DND-41 (cell line): Measurements from ENCODE around the gene ZFYVE28.

Experiments
- ATAC-seq: fragments of 200-7000 bp; cut with Tn5 transposase; 3 replicates; pipeline ENCODE4 v1.9.1; 2021; ENCODE audit warnings: low read depth; ENCODE audit not compliant: insufficient read depth
- DNase-seq: peaks from one replicate; pipeline ENCODE4 v3.0.0-alpha.2; 2020
- H2AFZ ChIP-seq: 2 replicates; pipeline ENCODE4 v1.6.0; 2012; ENCODE audit warnings: low read depth, low read length
- H3K27ac ChIP-seq: 2 replicates; pipeline ENCODE4 v1.5.1; 2012; ENCODE audit warnings: low read length, inconsistent platforms
- H3K27me3 ChIP-seq: fragments of 200-600 bp; sonication (generic); 2 replicates; pipeline ENCODE4 v1.6.0; 2012; ENCODE audit warnings: low read length, mild to moderate bottlenecking, inconsistent platforms; ENCODE audit not compliant: insufficient read depth, poor library complexity
- H3K36me3 ChIP-seq: 2 replicates; pipeline ENCODE4 v1.5.1; 2012; ENCODE audit warnings: low read length, inconsistent platforms; ENCODE audit not compliant: insufficient read depth
- H3K4me1 ChIP-seq: 2 replicates; pipeline ENCODE4 v1.5.1; 2012; ENCODE audit warnings: mild to moderate bottlenecking, low read length; ENCODE audit not compliant: insufficient read depth
- H3K4me2 ChIP-seq: 2 replicates; pipeline ENCODE4 v1.6.0; 2012; ENCODE audit warnings: mild to moderate bottlenecking, moderate library complexity, low read length, inconsistent platforms; ENCODE audit not compliant: insufficient read depth
- H3K4me3 ChIP-seq, 2 experiments: fragments of 200-600 bp in 1 of 2; shearing (Covaris generic) in 1 of 2; 2 replicates each; pipeline ENCODE4 v1.5.1; 2012 to 2016; ENCODE audit warnings: inconsistent platforms in 2 of 2, low read length in 2 of 2, mild to moderate bottlenecking in 2 of 2, low read depth in 1 of 2, moderate library complexity in 1 of 2
- H3K79me2 ChIP-seq: 2 replicates; pipeline ENCODE4 v1.6.0; 2012; ENCODE audit warnings: low read length, inconsistent platforms; ENCODE audit not compliant: insufficient read depth
- H3K9ac ChIP-seq: 2 replicates; pipeline ENCODE4 v1.6.0; 2012; ENCODE audit warnings: low read depth, mild to moderate bottlenecking, inconsistent platforms, low read length, moderate library complexity
- H3K9me3 ChIP-seq: 2 replicates; pipeline ENCODE4 v1.5.1; 2012; ENCODE audit warnings: low read length, moderate library complexity, mild to moderate bottlenecking, inconsistent platforms; ENCODE audit not compliant: insufficient read depth, severe bottlenecking
- H4K20me1 ChIP-seq: 2 replicates; pipeline ENCODE4 v1.6.0; 2012; ENCODE audit warnings: low read length; ENCODE audit not compliant: insufficient read depth
- EZH2 ChIP-seq: IDR thresholded peaks from 3 replicates; pipeline ENCODE4 v1.6.1; 2012; ENCODE audit warnings: borderline replicate concordance, low read depth, mild to moderate bottlenecking, moderate library complexity, low read length, inconsistent platforms; ENCODE audit not compliant: severe bottlenecking
- TF ChIP-seq, protein P1 (sequence below): IDR thresholded peaks from 2 replicates; pipeline ENCODE4 v1.5.1; 2012; ENCODE audit warnings: borderline replicate concordance, low read length, moderate library complexity, mild to moderate bottlenecking; ENCODE audit not compliant: poor library complexity, severe bottlenecking; ENCODE audit errors: extremely low read depth

ZFYVE28 gene

GRCh38 chr4:2408401-2408958 is 10.0 kb downstream of the ZFYVE28 start:
- Histone ChIP-seq H3K4me3 (no peak overlapping the region), H3K9me3 (no peaks in the 10 kb centered on the region), H3K27ac (no peak overlapping the region), H3K4me1 (peaks cover 21% of the 10 kb centered on the region), H2AFZ (no peak overlapping the region), H3K4me2 (no peak overlapping the region), H3K27me3 (peaks cover 16% of the 10 kb centered on the region), H4K20me1 (peaks cover 51% of the 10 kb centered on the region), H3K9ac (no peak overlapping the region), H3K79me2 (no peaks in the 10 kb centered on the region), H3K36me3 (no peaks in the 10 kb centered on the region)
- no peak for ATAC-seq
- TF ChIP-seq EZH2 = no peak
- TF ChIP-seq, protein P1, sequence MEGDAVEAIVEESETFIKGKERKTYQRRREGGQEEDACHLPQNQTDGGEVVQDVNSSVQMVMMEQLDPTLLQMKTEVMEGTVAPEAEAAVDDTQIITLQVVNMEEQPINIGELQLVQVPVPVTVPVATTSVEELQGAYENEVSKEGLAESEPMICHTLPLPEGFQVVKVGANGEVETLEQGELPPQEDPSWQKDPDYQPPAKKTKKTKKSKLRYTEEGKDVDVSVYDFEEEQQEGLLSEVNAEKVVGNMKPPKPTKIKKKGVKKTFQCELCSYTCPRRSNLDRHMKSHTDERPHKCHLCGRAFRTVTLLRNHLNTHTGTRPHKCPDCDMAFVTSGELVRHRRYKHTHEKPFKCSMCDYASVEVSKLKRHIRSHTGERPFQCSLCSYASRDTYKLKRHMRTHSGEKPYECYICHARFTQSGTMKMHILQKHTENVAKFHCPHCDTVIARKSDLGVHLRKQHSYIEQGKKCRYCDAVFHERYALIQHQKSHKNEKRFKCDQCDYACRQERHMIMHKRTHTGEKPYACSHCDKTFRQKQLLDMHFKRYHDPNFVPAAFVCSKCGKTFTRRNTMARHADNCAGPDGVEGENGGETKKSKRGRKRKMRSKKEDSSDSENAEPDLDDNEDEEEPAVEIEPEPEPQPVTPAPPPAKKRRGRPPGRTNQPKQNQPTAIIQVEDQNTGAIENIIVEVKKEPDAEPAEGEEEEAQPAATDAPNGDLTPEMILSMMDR = no peak
- DNase-seq = no peak

DNA sequence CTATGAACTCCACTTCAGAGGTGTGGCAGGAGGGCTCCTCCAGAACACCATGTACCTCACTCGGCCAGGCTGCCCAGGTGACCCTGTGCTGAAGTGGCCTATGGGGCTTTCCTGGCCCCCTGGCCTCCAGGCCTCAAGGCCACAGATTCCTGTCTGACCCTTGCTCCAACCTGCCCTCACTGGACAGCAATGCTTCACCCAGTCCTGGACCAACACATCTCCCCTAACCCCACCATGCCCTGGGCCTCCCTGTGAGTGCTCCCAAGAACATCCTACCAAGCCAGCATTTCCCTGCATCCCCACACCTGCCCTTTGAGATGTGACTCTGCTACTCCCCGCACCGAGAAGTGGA is 10.5 kb downstream of the ZFYVE28 start:
- H3K9ac ChIP-seq = no peak overlapping the region
- H3K27me3 ChIP-seq = peaks cover 21% of the 10 kb centered on the region

DNA sequence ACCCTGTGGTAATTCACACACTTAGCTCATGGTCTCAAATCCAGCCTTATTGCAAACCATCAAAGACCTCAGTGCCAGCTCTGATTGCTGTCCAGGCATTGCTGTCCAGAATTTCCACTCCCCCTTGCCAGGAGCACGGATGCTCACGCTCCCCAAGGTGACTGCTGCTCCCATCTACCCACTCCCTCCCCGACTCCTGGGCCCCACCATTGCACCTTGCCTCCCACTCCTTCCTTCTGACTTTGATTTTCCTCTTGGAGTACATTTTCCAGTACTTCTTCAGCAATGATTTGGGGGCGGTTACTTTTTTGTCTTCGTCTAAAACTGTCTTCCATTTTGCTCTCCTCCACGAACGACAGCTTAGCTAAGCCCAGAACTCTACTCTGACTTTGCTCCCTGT is 11.5 kb downstream of the ZFYVE28 start:
- no peak overlapping the region for H2AFZ ChIP-seq
- H3K27me3 ChIP-seq = peaks cover 31% of the 10 kb centered on the region
- DNase-seq (no peak), ATAC-seq (no peak)
- H3K4me3 ChIP-seq = no peak overlapping the region
- no peaks in the 10 kb centered on the region for H3K79me2 ChIP-seq
- no peak overlapping the region for H3K4me2 ChIP-seq
- H3K9ac ChIP-seq = no peak overlapping the region
- H4K20me1 ChIP-seq = peaks cover 52% of the 10 kb centered on the region
- TF ChIP-seq, protein P1 = no peak
- TF ChIP-seq EZH2 = no peak
- H3K27ac ChIP-seq = no peak overlapping the region
- no peaks in the 10 kb centered on the region for H3K36me3 ChIP-seq
- H3K9me3 ChIP-seq = no peaks in the 10 kb centered on the region
- H3K4me1 ChIP-seq = peaks cover 5% of the 10 kb centered on the region

More for the DNA sequence above, 10.5 kb downstream of the ZFYVE28 start:
- TF ChIP-seq, protein P1 = no peak
- TF ChIP-seq EZH2 = no peak
- H3K36me3 ChIP-seq = no peaks in the 10 kb centered on the region
- no peak for DNase-seq
- no peaks in the 10 kb centered on the region for H3K79me2 ChIP-seq
- H3K27ac ChIP-seq = no peak overlapping the region
- no peak for ATAC-seq
- peaks cover 54% of the 10 kb centered on the region for H4K20me1 ChIP-seq
- peaks cover 15% of the 10 kb centered on the region for H3K4me1 ChIP-seq
- no peak overlapping the region for H3K4me2 ChIP-seq
- H2AFZ ChIP-seq = no peak overlapping the region
- no peak overlapping the region for H3K4me3 ChIP-seq
- H3K9me3 ChIP-seq = no peaks in the 10 kb centered on the region

GRCh38 chr4:2406406-2406805 is 12.0 kb downstream of the ZFYVE28 start:
- no peak overlapping the region for H3K27ac ChIP-seq
- no peaks in the 10 kb centered on the region for H3K4me1 ChIP-seq
- no peak overlapping the region for H3K4me3 ChIP-seq
- peaks cover 52% of the 10 kb centered on the region for H4K20me1 ChIP-seq
- H2AFZ ChIP-seq = no peak overlapping the region
- H3K9ac ChIP-seq = no peak overlapping the region
- peaks cover 37% of the 10 kb centered on the region for H3K27me3 ChIP-seq
- no peaks in the 10 kb centered on the region for H3K79me2 ChIP-seq
- H3K36me3 ChIP-seq = no peaks in the 10 kb centered on the region
- no peaks in the 10 kb centered on the region for H3K9me3 ChIP-seq
- no peak for DNase-seq
- no peak for TF ChIP-seq EZH2
- TF ChIP-seq, protein P1 = no peak
- no peak for ATAC-seq
- no peak overlapping the region for H3K4me2 ChIP-seq
